Measurements from ENCODE around the gene UGT2A3.

DNA sequence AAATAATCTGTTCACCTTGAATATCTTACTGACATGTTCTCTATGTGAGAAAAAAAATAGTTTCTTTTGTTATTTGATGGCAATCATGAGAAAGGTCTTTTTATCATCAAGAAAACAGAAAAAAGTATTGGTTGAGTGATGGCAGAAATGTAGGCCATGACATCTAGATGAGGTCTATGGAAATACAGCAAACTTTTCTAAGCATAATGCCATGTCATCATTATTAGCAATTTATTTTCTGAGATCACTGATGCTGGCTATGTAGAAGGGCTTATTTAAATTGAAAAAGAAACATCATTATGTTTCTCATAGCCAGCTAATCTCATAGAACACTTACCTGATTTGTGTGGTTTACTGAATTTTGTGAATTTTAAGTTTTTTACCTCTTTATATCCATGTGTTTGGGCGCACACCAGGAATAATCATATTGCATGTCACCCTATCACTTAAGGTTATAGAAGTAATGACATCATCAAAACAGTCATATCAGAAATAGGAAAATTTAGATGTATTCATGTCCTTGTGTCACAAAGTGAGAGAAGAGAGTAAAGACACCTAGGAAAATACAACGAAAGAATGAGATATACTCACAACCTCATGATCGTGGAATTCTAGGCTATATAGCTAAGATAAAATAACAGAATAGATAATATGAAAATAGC is 22.4 kb downstream of the UGT2A3 start:
- TF ChIP-seq EZH2 (IDR thresholded peaks at IDR 0.05) (no peak), POLR2AphosphoS5 (IDR thresholded peaks at IDR 0.05; ENCODE audit: borderline replicate concordance, low read depth, low read length) (no peak)
